Measurements from ENCODE around the gene ATXN10. TPM values are rescaled to one million over a fixed set of nuclear protein-coding genes. Genes with fewer than 3 reads are reported as not detected.

The ATXN10 gene
- total RNA-seq, 1 experiment from 2014 or later, result 135 TPM

GRCh38 chr22:45857519-45857918, 185.9 kb downstream of the ATXN10 start:
- POLR2A ChIA-PET, result no interaction called here
- Histone ChIP-seq H4K20me1 (ENCODE audit: insufficient read depth) (no peaks in the 10 kb centered on the region), H3K9ac (ENCODE audit: low read length) (no peak overlapping the region), H2AFZ (ENCODE audit: low read depth, low read length, poor library complexity, severe bottlenecking) (no peak overlapping the region), H3K27me3 (ENCODE audit: insufficient read depth, low read length) (no peaks in the 10 kb centered on the region), H3K27ac (ENCODE audit: low read depth, low read length) (no peak overlapping the region), H3K9me2 (ENCODE audit: insufficient read depth) (no peaks in the 10 kb centered on the region), H3K4me3 (replicated peaks in 1 of 2; ENCODE audit: low read depth in 1 of 2, low read length in 2 of 2) (no peak overlapping the region), H3K36me3 (ENCODE audit: control insufficient read depth in 1 of 2, insufficient read depth in 2 of 2, low read length in 2 of 2) (peaks cover 0 to 2% of the 10 kb centered on the region in 2 experiments; a peak in 3 of 4 replicates), H3K9me3 (ENCODE audit: control insufficient read depth in 1 of 2, insufficient read depth in 1 of 2, low read depth in 1 of 2, low read length in 2 of 2) (peaks cover 3 to 5% of the 10 kb centered on the region in 2 experiments; a peak in 2 of 4 replicates), H3K79me2 (ENCODE audit: insufficient read depth, low read length) (no peaks in the 10 kb centered on the region), H3K4me2 (ENCODE audit: low read length) (no peak overlapping the region), H3K4me1 (ENCODE audit: control insufficient read depth in 1 of 2, insufficient read depth in 2 of 2, low read length in 2 of 2) (no peaks in the 10 kb centered on the region)
- no TSS peak for BruUV-seq (replicated peaks)
- no peak for DNase-seq (ENCODE audit: low read depth, low spot score)
- no peak for TF ChIP-seq ZFX (IDR thresholded peaks at IDR 0.05)
- TF ChIP-seq ELF1 (IDR thresholded peaks at IDR 0.05; ENCODE audit: borderline replicate concordance, low read depth), result no peak
- TF ChIP-seq POLR2AphosphoS5 (IDR thresholded peaks at IDR 0.05; ENCODE audit: low read depth, low read length), result no peak
- TF ChIP-seq SP1 (IDR thresholded peaks at IDR 0.05; ENCODE audit: low read depth), result no peak
- no peak for TF ChIP-seq JUND (IDR thresholded peaks at IDR 0.05)
- no peak for TF ChIP-seq ZNF274 (IDR thresholded peaks at IDR 0.05; ENCODE audit: low read depth, low read length)
- TF ChIP-seq SRF (IDR thresholded peaks at IDR 0.05; ENCODE audit: low read depth), result no peak
- TF ChIP-seq, protein P1, sequence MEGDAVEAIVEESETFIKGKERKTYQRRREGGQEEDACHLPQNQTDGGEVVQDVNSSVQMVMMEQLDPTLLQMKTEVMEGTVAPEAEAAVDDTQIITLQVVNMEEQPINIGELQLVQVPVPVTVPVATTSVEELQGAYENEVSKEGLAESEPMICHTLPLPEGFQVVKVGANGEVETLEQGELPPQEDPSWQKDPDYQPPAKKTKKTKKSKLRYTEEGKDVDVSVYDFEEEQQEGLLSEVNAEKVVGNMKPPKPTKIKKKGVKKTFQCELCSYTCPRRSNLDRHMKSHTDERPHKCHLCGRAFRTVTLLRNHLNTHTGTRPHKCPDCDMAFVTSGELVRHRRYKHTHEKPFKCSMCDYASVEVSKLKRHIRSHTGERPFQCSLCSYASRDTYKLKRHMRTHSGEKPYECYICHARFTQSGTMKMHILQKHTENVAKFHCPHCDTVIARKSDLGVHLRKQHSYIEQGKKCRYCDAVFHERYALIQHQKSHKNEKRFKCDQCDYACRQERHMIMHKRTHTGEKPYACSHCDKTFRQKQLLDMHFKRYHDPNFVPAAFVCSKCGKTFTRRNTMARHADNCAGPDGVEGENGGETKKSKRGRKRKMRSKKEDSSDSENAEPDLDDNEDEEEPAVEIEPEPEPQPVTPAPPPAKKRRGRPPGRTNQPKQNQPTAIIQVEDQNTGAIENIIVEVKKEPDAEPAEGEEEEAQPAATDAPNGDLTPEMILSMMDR (IDR thresholded peaks at IDR 0.05 in 2 of 3, conservative IDR thresholded peaks at IDR 0.05 in 1 of 3; ENCODE audit: borderline replicate concordance in 1 of 3, insufficient read depth in 1 of 3, low read depth in 2 of 3, low read length in 2 of 3), result no peak
- TF ChIP-seq, protein P2, sequence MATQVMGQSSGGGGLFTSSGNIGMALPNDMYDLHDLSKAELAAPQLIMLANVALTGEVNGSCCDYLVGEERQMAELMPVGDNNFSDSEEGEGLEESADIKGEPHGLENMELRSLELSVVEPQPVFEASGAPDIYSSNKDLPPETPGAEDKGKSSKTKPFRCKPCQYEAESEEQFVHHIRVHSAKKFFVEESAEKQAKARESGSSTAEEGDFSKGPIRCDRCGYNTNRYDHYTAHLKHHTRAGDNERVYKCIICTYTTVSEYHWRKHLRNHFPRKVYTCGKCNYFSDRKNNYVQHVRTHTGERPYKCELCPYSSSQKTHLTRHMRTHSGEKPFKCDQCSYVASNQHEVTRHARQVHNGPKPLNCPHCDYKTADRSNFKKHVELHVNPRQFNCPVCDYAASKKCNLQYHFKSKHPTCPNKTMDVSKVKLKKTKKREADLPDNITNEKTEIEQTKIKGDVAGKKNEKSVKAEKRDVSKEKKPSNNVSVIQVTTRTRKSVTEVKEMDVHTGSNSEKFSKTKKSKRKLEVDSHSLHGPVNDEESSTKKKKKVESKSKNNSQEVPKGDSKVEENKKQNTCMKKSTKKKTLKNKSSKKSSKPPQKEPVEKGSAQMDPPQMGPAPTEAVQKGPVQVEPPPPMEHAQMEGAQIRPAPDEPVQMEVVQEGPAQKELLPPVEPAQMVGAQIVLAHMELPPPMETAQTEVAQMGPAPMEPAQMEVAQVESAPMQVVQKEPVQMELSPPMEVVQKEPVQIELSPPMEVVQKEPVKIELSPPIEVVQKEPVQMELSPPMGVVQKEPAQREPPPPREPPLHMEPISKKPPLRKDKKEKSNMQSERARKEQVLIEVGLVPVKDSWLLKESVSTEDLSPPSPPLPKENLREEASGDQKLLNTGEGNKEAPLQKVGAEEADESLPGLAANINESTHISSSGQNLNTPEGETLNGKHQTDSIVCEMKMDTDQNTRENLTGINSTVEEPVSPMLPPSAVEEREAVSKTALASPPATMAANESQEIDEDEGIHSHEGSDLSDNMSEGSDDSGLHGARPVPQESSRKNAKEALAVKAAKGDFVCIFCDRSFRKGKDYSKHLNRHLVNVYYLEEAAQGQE (IDR thresholded peaks at IDR 0.05; ENCODE audit: low read depth), result no peak
- no peak for TF ChIP-seq FOSL1 (IDR thresholded peaks at IDR 0.05; ENCODE audit: low read depth)
- TF ChIP-seq POLR2A (IDR thresholded peaks at IDR 0.05; ENCODE audit: borderline replicate concordance, extremely low read depth, insufficient read depth, insufficient read length), result no peak
- no peak for TF ChIP-seq TCF7L2 (IDR thresholded peaks at IDR 0.05; ENCODE audit: borderline replicate concordance, extremely low read depth, insufficient read depth, insufficient read length)
- no peak for TF ChIP-seq YY1 (IDR thresholded peaks at IDR 0.05; ENCODE audit: extremely low read depth, insufficient replicate concordance, low read depth, low read length)
- TF ChIP-seq EGR1 (IDR thresholded peaks at IDR 0.05; ENCODE audit: low read depth), result no peak
- TF ChIP-seq, protein P3, sequence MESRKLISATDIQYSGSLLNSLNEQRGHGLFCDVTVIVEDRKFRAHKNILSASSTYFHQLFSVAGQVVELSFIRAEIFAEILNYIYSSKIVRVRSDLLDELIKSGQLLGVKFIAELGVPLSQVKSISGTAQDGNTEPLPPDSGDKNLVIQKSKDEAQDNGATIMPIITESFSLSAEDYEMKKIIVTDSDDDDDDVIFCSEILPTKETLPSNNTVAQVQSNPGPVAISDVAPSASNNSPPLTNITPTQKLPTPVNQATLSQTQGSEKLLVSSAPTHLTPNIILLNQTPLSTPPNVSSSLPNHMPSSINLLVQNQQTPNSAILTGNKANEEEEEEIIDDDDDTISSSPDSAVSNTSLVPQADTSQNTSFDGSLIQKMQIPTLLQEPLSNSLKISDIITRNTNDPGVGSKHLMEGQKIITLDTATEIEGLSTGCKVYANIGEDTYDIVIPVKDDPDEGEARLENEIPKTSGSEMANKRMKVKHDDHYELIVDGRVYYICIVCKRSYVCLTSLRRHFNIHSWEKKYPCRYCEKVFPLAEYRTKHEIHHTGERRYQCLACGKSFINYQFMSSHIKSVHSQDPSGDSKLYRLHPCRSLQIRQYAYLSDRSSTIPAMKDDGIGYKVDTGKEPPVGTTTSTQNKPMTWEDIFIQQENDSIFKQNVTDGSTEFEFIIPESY (IDR thresholded peaks at IDR 0.05; ENCODE audit: extremely low read depth, insufficient replicate concordance, low read length), result no peak
- TF ChIP-seq EZH2phosphoT487 (IDR thresholded peaks at IDR 0.05; ENCODE audit: borderline replicate concordance), result no peak
- TF ChIP-seq CBX3 (IDR thresholded peaks at IDR 0.05; ENCODE audit: low read depth), result no peak
- TF ChIP-seq RAD21 (IDR thresholded peaks at IDR 0.05; ENCODE audit: low read depth), result no peak
- TF ChIP-seq EZH2 (IDR thresholded peaks at IDR 0.05), result no peak
- ATAC-seq, result no peak
- RAD21 ChIA-PET (ENCODE audit: low non-redundant PET in 1 of 2, low total read pairs in 2 of 2, uncharacterized antibody in 2 of 2, unreplicated experiment in 2 of 2), result no interaction called here
- intact Hi-C loops (cut with micrococcal nuclease), result no loop called here
- CTCF ChIA-PET, result no interaction called here
